HepG2 (cell line): ENCODE measurements around the gene CAMK2G. TPM values are rescaled to one million over a fixed set of nuclear protein-coding genes. Genes with fewer than 3 reads are reported as not detected.

ENCODE experiments used
- ARNT ChIP-seq: fragments of 450-650 bp; IDR thresholded peaks from 2 replicates; pipeline ENCODE4 v1.6.1; 2017
- ARNTL ChIP-seq: sonication (generic); formaldehyde crosslinking; IDR thresholded peaks from 2 replicates; pipeline ENCODE4 v1.4.0; 2020; ENCODE audit warnings: mild to moderate bottlenecking, missing genetic modification reagents
- NCOR1 ChIP-seq: fragments of 200-600 bp; sonication (generic); IDR thresholded peaks from 2 replicates; pipeline ENCODE4 v1.7.0; 2017; ENCODE audit warnings: antibody characterized with exemption, low read length, borderline replicate concordance
- RARA ChIP-seq: IDR thresholded peaks from 2 replicates; pipeline ENCODE4 v1.6.1; 2016; ENCODE audit warnings: missing genetic modification reagents, missing compliant biosample characterization
- TIGD3 ChIP-seq: sonication (generic); formaldehyde crosslinking; IDR thresholded peaks from 2 replicates; pipeline ENCODE4 v1.5.1; 2020; ENCODE audit warnings: mild to moderate bottlenecking, missing genetic modification reagents, borderline replicate concordance
- ZBTB4 ChIP-seq: sonication (generic); formaldehyde crosslinking; IDR thresholded peaks from 2 replicates; pipeline ENCODE4 v1.4.0; 2020; ENCODE audit warnings: missing genetic modification reagents, mild to moderate bottlenecking, borderline replicate concordance
- ZFP36L2 ChIP-seq: sonication (generic); formaldehyde crosslinking; IDR thresholded peaks from 2 replicates; pipeline ENCODE4 v1.4.0; 2020; ENCODE audit warnings: missing genetic modification reagents
- ZNF160 ChIP-seq: sonication (generic); formaldehyde crosslinking; IDR thresholded peaks from 2 replicates; pipeline ENCODE4 v1.8.0; 2022; ENCODE audit warnings: mild to moderate bottlenecking, inconsistent platforms, missing genetic modification reagents
- ZNF770 ChIP-seq: sonication (generic); formaldehyde crosslinking; IDR thresholded peaks from 2 replicates; pipeline ENCODE4 v1.5.0; 2020; ENCODE audit warnings: mild to moderate bottlenecking, missing genetic modification reagents
- polyA plus RNA-seq, 8 experiments: library from polyadenylated mRNA; depleted of rRNA in 3 of 8; stranded (reverse) in 7 of 8; unstranded in 1 of 8; fragments of >200 nt; fragmentation: Illumina TruSeq in 4 of 8; extraction: Trizol in 4 of 8; gene quantifications; 2 replicates each; pipeline versions ENCODE4 v1.2.1 to v1.2.3, GENCODE V29; 2011 to 2016; ENCODE audit warnings: low read depth in 4 of 8, missing spikeins in 1 of 8, mixed read lengths in 1 of 8; ENCODE audit not compliant: insufficient read depth in 1 of 8
- total RNA-seq, 5 experiments: library from RNA; depleted of rRNA; stranded (reverse); fragments of >200 nt; fragmentation: Illumina TruSeq; extraction: Trizol; gene quantifications; 2 replicates each; pipeline ENCODE4 v1.2.3, GENCODE V29; 2016; ENCODE audit warnings: low read depth in 1 of 5
- TF ChIP-seq, protein P1 (sequence below): sonication (generic); formaldehyde crosslinking; IDR thresholded peaks from 2 replicates; pipeline ENCODE4 v1.5.0; 2020; ENCODE audit warnings: mild to moderate bottlenecking, missing genetic modification reagents, borderline replicate concordance
- TF ChIP-seq, protein P2 (sequence below): sonication (generic); formaldehyde crosslinking; conservative IDR thresholded peaks from 2 replicates; pipeline ENCODE4 v1.8.0; 2022; ENCODE audit warnings: missing genetic modification reagents
- TF ChIP-seq, protein P3 (sequence below): sonication (generic); formaldehyde crosslinking; IDR thresholded peaks from 2 replicates; pipeline ENCODE4 v1.9.0; 2022; ENCODE audit warnings: low read depth, missing genetic modification reagents

Gene CAMK2G
- total and polyA plus RNA-seq, 2 of the 13 experiments (the other 11 are each of a cell fraction or from before 2014, with no cell fraction given) = 15.9 to 18.8 TPM

- TF ChIP-seq ARNTL (CRISPR knock-in tag) = peak; percentile 50; the same call in 1 of the 2 replicates
- TF ChIP-seq ZFP36L2 (CRISPR knock-in tag) = no peak
- TF ChIP-seq, protein P1, sequence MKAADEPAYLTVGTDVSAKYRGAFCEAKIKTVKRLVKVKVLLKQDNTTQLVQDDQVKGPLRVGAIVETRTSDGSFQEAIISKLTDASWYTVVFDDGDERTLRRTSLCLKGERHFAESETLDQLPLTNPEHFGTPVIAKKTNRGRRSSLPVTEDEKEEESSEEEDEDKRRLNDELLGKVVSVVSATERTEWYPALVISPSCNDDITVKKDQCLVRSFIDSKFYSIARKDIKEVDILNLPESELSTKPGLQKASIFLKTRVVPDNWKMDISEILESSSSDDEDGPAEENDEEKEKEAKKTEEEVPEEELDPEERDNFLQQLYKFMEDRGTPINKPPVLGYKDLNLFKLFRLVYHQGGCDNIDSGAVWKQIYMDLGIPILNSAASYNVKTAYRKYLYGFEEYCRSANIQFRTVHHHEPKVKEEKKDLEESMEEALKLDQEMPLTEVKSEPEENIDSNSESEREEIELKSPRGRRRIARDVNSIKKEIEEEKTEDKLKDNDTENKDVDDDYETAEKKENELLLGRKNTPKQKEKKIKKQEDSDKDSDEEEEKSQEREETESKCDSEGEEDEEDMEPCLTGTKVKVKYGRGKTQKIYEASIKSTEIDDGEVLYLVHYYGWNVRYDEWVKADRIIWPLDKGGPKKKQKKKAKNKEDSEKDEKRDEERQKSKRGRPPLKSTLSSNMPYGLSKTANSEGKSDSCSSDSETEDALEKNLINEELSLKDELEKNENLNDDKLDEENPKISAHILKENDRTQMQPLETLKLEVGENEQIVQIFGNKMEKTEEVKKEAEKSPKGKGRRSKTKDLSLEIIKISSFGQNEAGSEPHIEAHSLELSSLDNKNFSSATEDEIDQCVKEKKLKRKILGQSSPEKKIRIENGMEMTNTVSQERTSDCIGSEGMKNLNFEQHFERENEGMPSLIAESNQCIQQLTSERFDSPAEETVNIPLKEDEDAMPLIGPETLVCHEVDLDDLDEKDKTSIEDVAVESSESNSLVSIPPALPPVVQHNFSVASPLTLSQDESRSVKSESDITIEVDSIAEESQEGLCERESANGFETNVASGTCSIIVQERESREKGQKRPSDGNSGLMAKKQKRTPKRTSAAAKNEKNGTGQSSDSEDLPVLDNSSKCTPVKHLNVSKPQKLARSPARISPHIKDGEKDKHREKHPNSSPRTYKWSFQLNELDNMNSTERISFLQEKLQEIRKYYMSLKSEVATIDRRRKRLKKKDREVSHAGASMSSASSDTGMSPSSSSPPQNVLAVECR (CRISPR knock-in tag) = peak; percentile 82
- TF ChIP-seq ARNT = no peak
- TF ChIP-seq TIGD3 (CRISPR knock-in tag) = no peak
- TF ChIP-seq ZNF160 (CRISPR knock-in tag) = no peak
- TF ChIP-seq, protein P2, sequence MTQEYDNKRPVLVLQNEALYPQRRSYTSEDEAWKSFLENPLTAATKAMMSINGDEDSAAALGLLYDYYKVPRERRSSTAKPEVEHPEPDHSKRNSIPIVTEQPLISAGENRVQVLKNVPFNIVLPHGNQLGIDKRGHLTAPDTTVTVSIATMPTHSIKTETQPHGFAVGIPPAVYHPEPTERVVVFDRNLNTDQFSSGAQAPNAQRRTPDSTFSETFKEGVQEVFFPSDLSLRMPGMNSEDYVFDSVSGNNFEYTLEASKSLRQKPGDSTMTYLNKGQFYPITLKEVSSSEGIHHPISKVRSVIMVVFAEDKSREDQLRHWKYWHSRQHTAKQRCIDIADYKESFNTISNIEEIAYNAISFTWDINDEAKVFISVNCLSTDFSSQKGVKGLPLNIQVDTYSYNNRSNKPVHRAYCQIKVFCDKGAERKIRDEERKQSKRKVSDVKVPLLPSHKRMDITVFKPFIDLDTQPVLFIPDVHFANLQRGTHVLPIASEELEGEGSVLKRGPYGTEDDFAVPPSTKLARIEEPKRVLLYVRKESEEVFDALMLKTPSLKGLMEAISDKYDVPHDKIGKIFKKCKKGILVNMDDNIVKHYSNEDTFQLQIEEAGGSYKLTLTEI (CRISPR knock-in tag) = no peak
- TF ChIP-seq NCOR1 = 0 out of 2 replicates have a peak, but pooled peaks have one; percentile 7
- no peak for TF ChIP-seq RARA (CRISPR knock-in tag)
- no peak for TF ChIP-seq ZNF770 (CRISPR knock-in tag)
- TF ChIP-seq, protein P3, sequence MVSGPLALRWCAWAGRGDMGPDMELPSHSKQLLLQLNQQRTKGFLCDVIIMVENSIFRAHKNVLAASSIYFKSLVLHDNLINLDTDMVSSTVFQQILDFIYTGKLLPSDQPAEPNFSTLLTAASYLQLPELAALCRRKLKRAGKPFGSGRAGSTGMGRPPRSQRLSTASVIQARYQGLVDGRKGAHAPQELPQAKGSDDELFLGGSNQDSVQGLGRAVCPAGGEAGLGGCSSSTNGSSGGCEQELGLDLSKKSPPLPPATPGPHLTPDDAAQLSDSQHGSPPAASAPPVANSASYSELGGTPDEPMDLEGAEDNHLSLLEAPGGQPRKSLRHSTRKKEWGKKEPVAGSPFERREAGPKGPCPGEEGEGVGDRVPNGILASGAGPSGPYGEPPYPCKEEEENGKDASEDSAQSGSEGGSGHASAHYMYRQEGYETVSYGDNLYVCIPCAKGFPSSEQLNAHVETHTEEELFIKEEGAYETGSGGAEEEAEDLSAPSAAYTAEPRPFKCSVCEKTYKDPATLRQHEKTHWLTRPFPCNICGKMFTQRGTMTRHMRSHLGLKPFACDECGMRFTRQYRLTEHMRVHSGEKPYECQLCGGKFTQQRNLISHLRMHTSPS = peak; percentile 36; the same call in 1 of the 2 replicates
- no peak for TF ChIP-seq ZBTB4 (CRISPR knock-in tag)
These were observed at the start of gene CAMK2G (continued) for GRCh38 chr10:73874267-73875138.
